ENCODE results near the gene PPIL6.

GRCh38 chr6:109477725-109478124 is 37.3 kb upstream of the PPIL6 start:
- no peak for TF ChIP-seq CTCF (IDR thresholded peaks at IDR 0.05; ENCODE audit: poor library complexity)
- TF ChIP-seq EZH2 (IDR thresholded peaks at IDR 0.05; ENCODE audit: borderline replicate concordance), result no peak
- no peak for TF ChIP-seq EZH2phosphoT487 (IDR thresholded peaks at IDR 0.05; ENCODE audit: low read depth, severe bottlenecking, unreplicated experiment)

Data from hepatocyte (in vitro differentiated cells).